GM04504 (cell line): Measurements from ENCODE around the gene TBC1D3H.
"Not testable (repeated sequence)": the region's sequence is repeated elsewhere in the genome, so short reads cannot be mapped to it uniquely, and the experiment has no call there.

ENCODE experiments used
- DNase-seq: peaks from one replicate; pipeline ENCODE4 v3.0.0-alpha.2; 2012; ENCODE audit warnings: low read depth

TBC1D3H gene

GRCh38 chr17:36388385-36389245, at the start of gene TBC1D3H:
TBC1D3H (minus strand) TSS chr17:36388435; CDS start chr17:36386895, 1,540 bp downstream.
- not testable (repeated sequence) for DNase-seq

- not testable (repeated sequence) for DNase-seq
Observed at GRCh38 chr17:36428891-36429290, 40.7 kb upstream of the TBC1D3H start.

- not testable (repeated sequence) for DNase-seq
Observed at GRCh38 chr17:36415180-36415941, 27.1 kb upstream of the TBC1D3H start.

GRCh38 chr17:36390943-36391645, 2.9 kb upstream of the TBC1D3H start:
- not testable (repeated sequence) for DNase-seq

GRCh38 chr17:36375938-36376337, 12.3 kb downstream of the TBC1D3H start:
- DNase-seq, result not testable (repeated sequence)

- not testable (repeated sequence) for DNase-seq
Observed at GRCh38 chr17:36362496-36362895, 25.7 kb downstream of the TBC1D3H start.
